ENCODE measurements around the gene LSM4. TPM values are rescaled to one million over a fixed set of nuclear protein-coding genes. Genes with fewer than 3 reads are reported as not detected.

LSM4 gene
- total RNA-seq, 3 donors from 2014 or later = 83.0 to 122 (median 120) TPM

GRCh38 chr19:18262144-18262543, 60.7 kb downstream of the LSM4 start:
- no peaks in the 10 kb centered on the region for H3K4me1 ChIP-seq
- H3K36me3 ChIP-seq = peaks cover 11% of the 10 kb centered on the region
- intact Hi-C loops (cut with DNase I; ENCODE audit: low total_unique reads) = loop anchor here (10.0 kb wide), 1 partner anchor 153 kb away; the partner anchor contains the start of gene SSBP4
- no peak overlapping the region for H3K4me3 ChIP-seq
- H3K27me3 ChIP-seq = no peaks in the 10 kb centered on the region
- no peaks in the 10 kb centered on the region for H3K9me3 ChIP-seq
- no peak for DNase-seq (ENCODE audit: low spot score in 2 of 2)
- H3K27ac ChIP-seq = no peak overlapping the region
- TF ChIP-seq POLR2A (IDR thresholded peaks at IDR 0.05) = no peak
- TF ChIP-seq POLR2AphosphoS5 (IDR thresholded peaks at IDR 0.05) = no peak
- no peak for TF ChIP-seq CTCF (IDR thresholded peaks at IDR 0.05)

GRCh38 chr19:18261474-18261873, 61.4 kb downstream of the LSM4 start:
- H3K27me3 ChIP-seq = no peaks in the 10 kb centered on the region
- H3K4me1 ChIP-seq = no peaks in the 10 kb centered on the region
- no peaks in the 10 kb centered on the region for H3K9me3 ChIP-seq
- no peak for TF ChIP-seq POLR2AphosphoS5 (IDR thresholded peaks at IDR 0.05)
- TF ChIP-seq CTCF (IDR thresholded peaks at IDR 0.05) = no peak
- no peak for TF ChIP-seq POLR2A (IDR thresholded peaks at IDR 0.05)
- intact Hi-C loops (cut with DNase I; ENCODE audit: low total_unique reads) = loop anchor here (10.0 kb wide), 1 partner anchor 153 kb away; the partner anchor contains the start of gene SSBP4
- no peak overlapping the region for H3K27ac ChIP-seq
- H3K4me3 ChIP-seq = no peak overlapping the region
- H3K36me3 ChIP-seq = peaks cover 12% of the 10 kb centered on the region
- DNase-seq (ENCODE audit: low spot score in 2 of 2) = no peak

GRCh38 chr19:18259893-18260292, 63.0 kb downstream of the LSM4 start:
- intact Hi-C loops (cut with DNase I; ENCODE audit: low total_unique reads) = loop anchor here (5.0 to 10.0 kb wide), 2 partner anchors 155 to 1628 kb away; partner anchors contain the start of gene SSBP4
- TF ChIP-seq POLR2AphosphoS5 (IDR thresholded peaks at IDR 0.05) (no peak), CTCF (IDR thresholded peaks at IDR 0.05) (no peak), POLR2A (IDR thresholded peaks at IDR 0.05) (no peak)
- Histone ChIP-seq H3K27me3 (no peaks in the 10 kb centered on the region), H3K4me3 (no peak overlapping the region), H3K4me1 (no peaks in the 10 kb centered on the region), H3K36me3 (peaks cover 11% of the 10 kb centered on the region), H3K27ac (no peak overlapping the region), H3K9me3 (no peaks in the 10 kb centered on the region)
- no peak for DNase-seq (ENCODE audit: low spot score in 2 of 2)

- no peak for DNase-seq (ENCODE audit: low spot score in 2 of 2)
- Histone ChIP-seq H3K27me3 (no peaks in the 10 kb centered on the region), H3K4me3 (no peak overlapping the region), H3K9me3 (no peaks in the 10 kb centered on the region), H3K36me3 (peaks cover 7% of the 10 kb centered on the region), H3K4me1 (no peaks in the 10 kb centered on the region), H3K27ac (no peak overlapping the region)
- no peak for TF ChIP-seq POLR2A (IDR thresholded peaks at IDR 0.05)
- TF ChIP-seq POLR2AphosphoS5 (IDR thresholded peaks at IDR 0.05) = no peak
- TF ChIP-seq CTCF (IDR thresholded peaks at IDR 0.05) = no peak
- intact Hi-C loops (cut with DNase I; ENCODE audit: low total_unique reads) = loop anchor here (5.0 kb wide), 1 partner anchor 1625 kb away; no protein-coding TSS in a partner anchor
Observed at GRCh38 chr19:18257503-18258470, 65.1 kb downstream of the LSM4 start.

Other genes with a start within 250 kb of the LSM4 start
- gene IL12RB1, start 236.1 kb downstream of the LSM4 start, total RNA-seq = 1 to 10 TPM in 2 of 3 donors, under 1 TPM in 1; 0.98 to 2.1 (median 1.6) TPM
- 1 to 10 TPM; 5.6 to 8.5 (median 6.2) TPM for gene MAST3, start 225.3 kb downstream of the LSM4 start, total RNA-seq
- 10 to 100 TPM in 1 of 3 donors, 1 to 10 TPM in 2; 8.6 to 12.1 (median 8.8) TPM for gene PIK3R2, start 169.9 kb downstream of the LSM4 start, total RNA-seq
- gene IFI30, start 149.3 kb downstream of the LSM4 start, total RNA-seq = 100 to 1,000 TPM in 1 of 3 donors, 10 to 100 TPM in 2; 50.1 to 103 (median 91.6) TPM
- gene MPV17L2, start 129.9 kb downstream of the LSM4 start, total RNA-seq = 10 to 100 TPM; 24.3 to 41.3 (median 37.1) TPM
- 1 to 10 TPM in 2 of 3 donors, under 1 TPM in 1; 0.66 to 1.2 (median 1.1) TPM for gene RAB3A, start 119.0 kb downstream of the LSM4 start, total RNA-seq
- 1 to 10 TPM in 1 of 3 donors, under 1 TPM in 1, not detected in 1; 0.33 to 1.3 TPM for gene PDE4C, start 96.6 kb downstream of the LSM4 start, total RNA-seq
- 10 to 100 TPM in 1 of 3 donors, 1 to 10 TPM in 2; 7.0 to 16.6 (median 9.5) TPM for gene IQCN, start 48.6 kb downstream of the LSM4 start, total RNA-seq
- 100 to 1,000 TPM; 325 to 833 (median 602) TPM for gene JUND, start 41.5 kb downstream of the LSM4 start, total RNA-seq
- gene PGPEP1, start 17.5 kb upstream of the LSM4 start, total RNA-seq = 10 to 100 TPM; 22.5 to 29.2 (median 25.9) TPM
- 10 to 100 TPM in 1 of 3 donors, 1 to 10 TPM in 2; 2.7 to 60.3 (median 9.2) TPM for gene GDF15, start 63.1 kb upstream of the LSM4 start, total RNA-seq
- 10 to 100 TPM in 1 of 3 donors, 1 to 10 TPM in 2; 3.9 to 27.2 (median 7.2) TPM for gene LRRC25, start 74.5 kb upstream of the LSM4 start, total RNA-seq
- 10 to 100 TPM; 29.4 to 71.8 (median 46.7) TPM for gene SSBP4, start 96.3 kb upstream of the LSM4 start, total RNA-seq
- 10 to 100 TPM in 2 of 3 donors, 1 to 10 TPM in 1; 7.4 to 42.9 (median 40.2) TPM for gene ISYNA1, start 115.1 kb upstream of the LSM4 start, total RNA-seq
- 10 to 100 TPM; 13.0 to 22.3 (median 15.7) TPM for gene ELL, start 199.0 kb upstream of the LSM4 start, total RNA-seq
- 100 to 1,000 TPM; 214 to 336 (median 294) TPM for gene FKBP8, start 220.5 kb upstream of the LSM4 start, total RNA-seq
- 100 to 1,000 TPM in 2 of 3 donors, 10 to 100 TPM in 1; 92.6 to 140 (median 139) TPM for gene KXD1, start 234.8 kb upstream of the LSM4 start, total RNA-seq
- gene UBA52, start 248.8 kb upstream of the LSM4 start, total RNA-seq = 100 to 1,000 TPM; 729 to 865 (median 831) TPM